Activated CD4-positive, alpha-beta memory T cell treated with anti-CD3 and anti-CD28 coated beads, Interleukin-2, amount 10 ng/mL, durations not matched to agents 7 days and 5 days (primary cell): ENCODE measurements around the gene RTEL1. TPM values are rescaled to one million over a fixed set of nuclear protein-coding genes. Genes with fewer than 3 reads are reported as not detected.
"Not testable (repeated sequence)": the region's sequence is repeated elsewhere in the genome, so short reads cannot be mapped to it uniquely, and the experiment has no call there.

ENCODE experiments used
- CTCF ChIA-PET: fragments of 350-600 bp; sonication (Branson Sonifier 250); formaldehyde crosslinking; loops from one replicate; lab custom pipeline; 2021; ENCODE audit warnings: antibody characterized with exemption, inconsistent platforms; lab: Charles Lee
- POLR2A ChIA-PET: fragments of 350-600 bp; sonication (Branson Sonifier 250); formaldehyde crosslinking; loops from one replicate; lab custom pipeline; 2021; ENCODE audit warnings: antibody characterized with exemption; lab: Charles Lee
- DNase-seq: peaks from one replicate; pipeline ENCODE4 v3.0.0-alpha.2; 2020
- H3K27ac Mint-ChIP-seq: one replicate; pipeline ENCODE4 v1.8.0; 2021; ENCODE audit warnings: mild to moderate bottlenecking, mixed read lengths
- H3K27me3 Mint-ChIP-seq: one replicate; pipeline ENCODE4 v1.8.0; 2021; ENCODE audit warnings: mixed read lengths
- H3K36me3 Mint-ChIP-seq: one replicate; pipeline ENCODE4 v1.8.0; 2021; ENCODE audit warnings: low read depth, mixed read lengths
- H3K4me1 Mint-ChIP-seq: one replicate; pipeline ENCODE4 v1.8.0; 2021; ENCODE audit warnings: mixed read lengths
- H3K4me3 Mint-ChIP-seq: one replicate; pipeline ENCODE4 v1.8.0; 2021; ENCODE audit warnings: mild to moderate bottlenecking, mixed read lengths
- H3K9me3 Mint-ChIP-seq: one replicate; pipeline ENCODE4 v1.8.0; 2021; ENCODE audit warnings: mixed read lengths
- total RNA-seq, 2 experiments: library from RNA; stranded (reverse); gene quantifications; one replicate each; pipeline ENCODE4 v1.2.3, GENCODE V29; 2021

Gene RTEL1
- total RNA-seq, 2 experiments from 2014 or later: 29.2 to 30.0 TPM

DNA sequence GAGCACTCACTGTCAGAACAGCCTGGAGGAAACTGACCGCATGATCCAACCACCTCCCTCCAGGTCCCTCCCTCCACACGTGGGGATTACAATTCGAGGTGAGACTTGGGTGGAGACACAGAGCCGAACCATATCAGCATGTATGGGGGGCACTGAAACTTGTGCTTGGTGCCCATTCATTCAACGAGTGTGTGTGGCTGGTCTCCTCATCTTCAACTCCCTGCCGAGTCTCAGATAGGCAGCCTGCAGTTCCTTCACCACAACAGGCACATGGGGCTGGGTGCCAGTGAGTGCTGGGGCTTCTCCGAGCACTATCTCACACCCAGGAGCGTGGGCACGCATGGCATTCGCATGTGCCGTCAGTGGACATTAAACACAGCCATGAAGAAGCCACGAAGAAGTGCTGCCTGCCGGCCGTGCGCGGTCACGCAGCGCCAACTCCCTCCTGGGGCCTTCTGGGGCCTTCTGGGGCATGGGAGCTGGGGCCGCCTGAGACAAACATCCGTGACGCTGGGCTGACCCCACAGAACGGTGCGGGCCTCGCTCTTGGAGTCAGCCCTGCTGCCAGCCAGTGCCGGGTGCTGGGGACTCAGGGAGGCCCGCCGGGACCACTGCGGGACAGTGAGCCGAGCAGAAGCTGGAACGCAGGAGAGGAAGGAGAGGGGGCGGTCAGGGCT lies 714 bp upstream of the RTEL1 start:
- Mint-ChIP-seq H3K4me3 (peak overlapping the region; percentile 90), H3K36me3 (peaks cover 14% of the 10 kb centered on the region), H3K27ac (peak overlapping the region; percentile 85), H3K9me3 (no peaks in the 10 kb centered on the region), H3K4me1 (peaks cover 38% of the 10 kb centered on the region), H3K27me3 (peaks cover 3% of the 10 kb centered on the region)
- CTCF ChIA-PET: interaction anchor here (1.0 to 2.9 kb wide), 5 partner anchors 11 to 120 kb away, joined by 4 to 22 read pairs (median 5); partner anchors contain the start of genes LIME1 and PTK6
- no peak for DNase-seq
- POLR2A ChIA-PET: interaction anchor here (0.6 to 1.6 kb wide), 18 partner anchors 8 to 323 kb away, joined by 3 to 18 read pairs (median 6); partner anchors contain the start of genes ARFRP1, GMEB2, HELZ2 and LIME1

DNA sequence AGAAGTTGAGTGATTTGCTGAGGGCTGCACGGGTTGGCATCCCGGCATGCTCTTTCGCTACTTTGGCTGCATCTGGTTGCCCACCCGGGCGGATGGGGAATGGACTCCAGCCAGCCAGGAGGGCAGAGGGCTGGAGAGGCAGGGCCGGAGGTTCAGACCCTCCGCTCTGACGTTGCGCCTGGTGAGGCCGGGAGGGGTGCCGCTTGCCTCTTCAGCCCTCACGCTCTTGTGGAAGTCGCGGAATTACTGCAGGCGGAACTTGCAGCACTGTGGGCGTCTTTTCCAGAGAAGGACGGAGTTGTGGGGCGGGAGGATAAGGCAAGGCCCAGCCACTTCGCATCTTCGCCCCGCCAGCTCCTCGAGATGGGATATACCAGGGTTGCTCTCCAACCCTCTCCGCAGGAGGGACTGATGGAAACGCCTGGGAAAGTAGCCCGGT lies 656 bp downstream of the RTEL1 start:
- no peak for DNase-seq
- peaks cover 37% of the 10 kb centered on the region for H3K4me1 Mint-ChIP-seq
- H3K27me3 Mint-ChIP-seq: peaks cover 3% of the 10 kb centered on the region
- ChIA-PET CTCF (interaction anchor here (0.6 to 2.9 kb wide), 6 partner anchors 10 to 121 kb away, joined by 3 to 22 read pairs (median 4); partner anchors contain the start of genes LIME1 and PTK6), POLR2A (interaction anchor here (0.8 to 1.6 kb wide), 16 partner anchors 8 to 322 kb away, joined by 3 to 18 read pairs (median 6); partner anchors contain the start of genes ARFRP1, GMEB2, HELZ2 and LIME1)
- H3K27ac Mint-ChIP-seq: peak overlapping the region; percentile 85
- no peaks in the 10 kb centered on the region for H3K9me3 Mint-ChIP-seq
- H3K36me3 Mint-ChIP-seq: peaks cover 16% of the 10 kb centered on the region
- peak overlapping the region; percentile 90 for H3K4me3 Mint-ChIP-seq

DNA sequence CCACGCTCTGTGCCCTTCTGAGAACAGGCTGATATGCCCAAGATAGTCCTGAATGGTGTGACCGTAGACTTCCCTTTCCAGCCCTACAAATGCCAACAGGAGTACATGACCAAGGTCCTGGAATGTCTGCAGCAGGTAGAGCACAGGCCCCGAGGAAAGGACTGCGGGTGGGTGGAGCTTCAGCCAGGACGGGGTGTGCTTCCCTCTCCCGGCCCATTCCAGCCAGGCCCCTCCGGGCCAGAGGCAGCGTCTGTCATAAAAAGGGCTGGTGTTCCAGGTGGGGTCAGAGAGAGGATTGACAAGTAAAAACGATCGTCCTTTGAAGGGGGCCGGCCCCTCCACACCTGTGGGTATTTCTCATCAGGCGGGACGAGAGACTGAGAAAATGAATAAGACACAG lies 1.3 kb downstream of the RTEL1 start:
- peak overlapping the region; percentile 90 for H3K4me3 Mint-ChIP-seq
- peaks cover 31% of the 10 kb centered on the region for H3K4me1 Mint-ChIP-seq
- peak overlapping the region; percentile 85 for H3K27ac Mint-ChIP-seq
- CTCF ChIA-PET: no interaction called here
- no peaks in the 10 kb centered on the region for H3K27me3 Mint-ChIP-seq
- no peak for DNase-seq
- POLR2A ChIA-PET: no interaction called here
- H3K36me3 Mint-ChIP-seq: peaks cover 16% of the 10 kb centered on the region
- H3K9me3 Mint-ChIP-seq: no peaks in the 10 kb centered on the region

GRCh38 chr20:63660174-63660573 lies 2.1 kb downstream of the RTEL1 start:
- H3K9me3 Mint-ChIP-seq, POLR2A ChIA-PET, H3K27ac Mint-ChIP-seq, DNase-seq, CTCF ChIA-PET, H3K27me3 Mint-ChIP-seq: not testable (repeated sequence)
- H3K4me3 Mint-ChIP-seq: peak overlapping the region; percentile 90
- peaks cover 19% of the 10 kb centered on the region for H3K36me3 Mint-ChIP-seq
- peaks cover 28% of the 10 kb centered on the region for H3K4me1 Mint-ChIP-seq

- peaks cover 19% of the 10 kb centered on the region for H3K36me3 Mint-ChIP-seq
- H3K4me3 Mint-ChIP-seq: no peak overlapping the region
- no peaks in the 10 kb centered on the region for H3K27me3 Mint-ChIP-seq
- DNase-seq: no peak
- ChIA-PET POLR2A (no interaction called here), CTCF (no interaction called here)
- H3K4me1 Mint-ChIP-seq: peaks cover 28% of the 10 kb centered on the region
- H3K9me3 Mint-ChIP-seq: no peaks in the 10 kb centered on the region
- no peak overlapping the region for H3K27ac Mint-ChIP-seq
Measured at GRCh38 chr20:63660622-63661021, 2.5 kb downstream of the RTEL1 start.

- H3K4me1 Mint-ChIP-seq: peaks cover 28% of the 10 kb centered on the region
- no peaks in the 10 kb centered on the region for H3K9me3 Mint-ChIP-seq
- peaks cover 23% of the 10 kb centered on the region for H3K36me3 Mint-ChIP-seq
- DNase-seq: no peak
- ChIA-PET POLR2A (interaction anchor here (1.3 kb wide), 1 partner anchor 26 kb away, joined by 3 read pairs; no protein-coding TSS in a partner anchor), CTCF (no interaction called here)
- H3K4me3 Mint-ChIP-seq: no peak overlapping the region
- H3K27me3 Mint-ChIP-seq: no peaks in the 10 kb centered on the region
- no peak overlapping the region for H3K27ac Mint-ChIP-seq
Measured at GRCh38 chr20:63661108-63661507, 3.0 kb downstream of the RTEL1 start.

DNA sequence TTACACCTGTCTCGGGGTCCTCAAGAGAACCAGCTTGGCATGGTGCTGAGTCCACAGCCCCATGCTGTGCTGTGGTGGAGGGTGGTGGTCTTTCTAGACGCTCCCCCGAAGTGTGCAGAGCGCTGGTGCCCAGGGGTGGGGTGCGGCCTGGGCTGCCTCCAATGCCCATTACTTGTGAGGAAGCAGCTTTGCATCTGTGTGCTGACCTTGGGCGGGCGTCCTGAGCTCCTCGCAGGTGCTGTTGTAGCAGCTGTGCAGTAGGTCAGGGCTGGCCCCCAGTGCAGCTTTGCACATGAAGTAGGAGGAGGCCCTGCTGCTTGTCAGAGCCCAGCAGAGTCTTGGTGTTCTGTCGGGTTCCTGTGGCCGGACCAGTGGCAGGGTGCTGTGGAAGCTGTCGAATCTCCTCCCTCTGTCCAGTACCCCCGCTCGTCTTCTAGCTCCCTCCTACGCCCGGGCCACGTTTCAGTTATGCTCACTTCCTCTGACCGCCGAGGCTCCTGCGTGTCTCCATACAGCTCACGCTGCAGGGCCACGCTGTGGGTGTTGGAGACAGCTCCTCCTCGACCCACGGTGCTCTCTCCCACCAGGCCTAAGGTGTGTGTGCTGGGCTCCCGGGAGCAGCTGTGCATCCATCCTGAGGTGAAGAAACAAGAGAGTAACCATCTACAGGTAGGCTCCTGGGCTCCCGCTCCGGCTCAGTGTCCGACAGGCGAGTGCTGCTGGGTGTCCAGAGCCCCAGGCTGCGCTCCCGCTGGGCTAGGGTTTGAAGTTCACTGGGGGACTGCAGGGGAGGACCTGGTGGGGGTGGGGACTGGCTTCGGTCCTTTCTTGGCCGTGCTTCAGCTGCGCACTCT lies 4.1 kb downstream of the RTEL1 start:
- H3K27me3 Mint-ChIP-seq: no peaks in the 10 kb centered on the region
- POLR2A ChIA-PET: interaction anchor here (1.2 to 1.3 kb wide), 2 partner anchors 15 to 25 kb away, joined by 3 read pairs; no protein-coding TSS in a partner anchor
- CTCF ChIA-PET: no interaction called here
- peaks cover 28% of the 10 kb centered on the region for H3K36me3 Mint-ChIP-seq
- H3K27ac Mint-ChIP-seq: no peak overlapping the region
- no peaks in the 10 kb centered on the region for H3K9me3 Mint-ChIP-seq
- DNase-seq: no peak
- H3K4me3 Mint-ChIP-seq: no peak overlapping the region
- H3K4me1 Mint-ChIP-seq: peaks cover 26% of the 10 kb centered on the region

GRCh38 chr20:63662813-63663189 lies 4.7 kb downstream of the RTEL1 start:
- H3K4me1 Mint-ChIP-seq: peaks cover 24% of the 10 kb centered on the region
- H3K36me3 Mint-ChIP-seq: peaks cover 30% of the 10 kb centered on the region
- no peak overlapping the region for H3K4me3 Mint-ChIP-seq
- ChIA-PET POLR2A (interaction anchor here (1.2 kb wide), 1 partner anchor 16 kb away, joined by 3 read pairs; no protein-coding TSS in a partner anchor), CTCF (no interaction called here)
- H3K9me3 Mint-ChIP-seq: no peaks in the 10 kb centered on the region
- no peak for DNase-seq
- H3K27ac Mint-ChIP-seq: no peak overlapping the region
- H3K27me3 Mint-ChIP-seq: no peaks in the 10 kb centered on the region

DNA sequence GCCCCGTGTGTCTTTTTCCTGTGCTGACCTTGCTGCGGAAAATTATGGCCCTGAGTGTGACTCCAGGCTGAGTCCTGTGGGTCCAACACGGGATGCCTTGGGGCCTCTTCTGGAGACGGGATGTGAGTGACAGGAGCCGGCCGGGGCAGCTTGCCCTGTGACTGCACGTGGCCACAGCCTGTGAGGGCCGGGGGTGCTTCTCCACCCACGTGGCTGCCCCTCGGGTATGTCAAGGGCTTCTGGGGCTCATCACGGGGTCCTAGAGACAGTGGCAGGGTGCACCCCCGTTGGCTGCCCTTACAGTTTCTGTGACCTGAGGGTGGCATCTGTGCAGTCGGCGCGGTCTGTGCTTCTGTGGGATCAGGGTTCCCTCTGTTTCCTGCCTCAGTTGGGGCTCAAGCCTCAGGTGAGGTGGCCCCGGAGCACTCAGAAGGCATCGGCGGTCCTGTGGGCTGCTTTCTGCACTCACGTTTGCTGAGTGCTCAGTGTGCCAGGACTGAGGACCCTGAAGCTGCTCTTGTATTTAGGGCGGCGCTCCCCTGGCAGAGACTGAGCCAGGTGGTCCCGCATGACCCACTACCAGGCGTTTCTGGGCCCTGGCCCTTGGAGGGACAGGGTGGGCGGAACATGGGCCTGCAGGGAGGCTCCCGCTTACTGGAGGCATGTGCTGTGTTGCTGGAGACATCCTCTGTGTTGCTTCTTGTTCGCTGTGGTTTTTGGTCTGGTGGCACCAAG lies 5.4 kb downstream of the RTEL1 start:
- H3K4me3 Mint-ChIP-seq: no peak overlapping the region
- H3K27ac Mint-ChIP-seq: no peak overlapping the region
- POLR2A ChIA-PET: interaction anchor here (1.2 kb wide), 1 partner anchor 16 kb away, joined by 3 read pairs; no protein-coding TSS in a partner anchor
- DNase-seq: no peak
- CTCF ChIA-PET: no interaction called here
- H3K27me3 Mint-ChIP-seq: no peaks in the 10 kb centered on the region
- H3K9me3 Mint-ChIP-seq: no peaks in the 10 kb centered on the region
- peaks cover 32% of the 10 kb centered on the region for H3K36me3 Mint-ChIP-seq
- peaks cover 18% of the 10 kb centered on the region for H3K4me1 Mint-ChIP-seq

GRCh38 chr20:63664143-63664851 lies 6.2 kb downstream of the RTEL1 start:
- CTCF ChIA-PET: no interaction called here
- Mint-ChIP-seq H3K4me1 (peaks cover 10% of the 10 kb centered on the region), H3K9me3 (no peaks in the 10 kb centered on the region), H3K27me3 (no peaks in the 10 kb centered on the region), H3K4me3 (no peak overlapping the region), H3K36me3 (peaks cover 34% of the 10 kb centered on the region), H3K27ac (no peak overlapping the region)
- DNase-seq: no peak
- POLR2A ChIA-PET: no interaction called here

GRCh38 chr20:63664861-63665594 lies 6.9 kb downstream of the RTEL1 start:
- DNase-seq: no peak
- peaks cover 35% of the 10 kb centered on the region for H3K36me3 Mint-ChIP-seq
- ChIA-PET CTCF (no interaction called here), POLR2A (no interaction called here)
- peaks cover 3% of the 10 kb centered on the region for H3K4me1 Mint-ChIP-seq
- H3K4me3 Mint-ChIP-seq: no peak overlapping the region
- H3K27ac Mint-ChIP-seq: no peak overlapping the region
- no peaks in the 10 kb centered on the region for H3K27me3 Mint-ChIP-seq
- no peaks in the 10 kb centered on the region for H3K9me3 Mint-ChIP-seq
